Suprapubic skin (tissue), 4 donors: ENCODE results near the gene FAM228A.

Experiments used
- CTCF ChIP-seq, 2 donors: fragments of 200-600 bp in 1 of 2; fragments of 450-650 bp in 1 of 2; sonication (generic) in 1 of 2; IDR thresholded peaks; one replicate each; pipeline ENCODE4 v1.5.1; 2016 to 2019; ENCODE audit warnings: antibody characterized with exemption in 2 of 2, mild to moderate bottlenecking in 1 of 2, moderate library complexity in 1 of 2
- POLR2A ChIP-seq, 2 donors: fragments of 450-650 bp; IDR thresholded peaks; one replicate each; pipeline ENCODE4 v1.6.1; 2017; ENCODE audit warnings: antibody characterized with exemption in 2 of 2, mild to moderate bottlenecking in 2 of 2, moderate library complexity in 2 of 2
- POLR2AphosphoS5 ChIP-seq, 3 donors: sonication (generic); formaldehyde crosslinking; IDR thresholded peaks; one replicate each; pipeline ENCODE4 v1.6.1; 2017; ENCODE audit warnings: antibody characterized with exemption in 3 of 3

GRCh38 chr2:24175631-24176187, 856 bp downstream of the FAM228A start:
- TF ChIP-seq CTCF (IDR thresholded peaks at IDR 0.05) (no peak), POLR2A (IDR thresholded peaks at IDR 0.05) (no peak), POLR2AphosphoS5 (IDR thresholded peaks at IDR 0.05) (no peak)
